GM23338 (cell line): ENCODE results near the gene TMEM256. TPM values are rescaled to one million over a fixed set of nuclear protein-coding genes. Genes with fewer than 3 reads are reported as not detected.

ENCODE experiments used
- ATAC-seq: fragments of 200-7000 bp; cut with Tn5 transposase; 3 replicates; pipeline ENCODE4 v1.9.1; 2020
- DNase-seq: peaks from one replicate; pipeline ENCODE4 v3.0.0-alpha.2; 2015; ENCODE audit warnings: low spot score
- H2AFZ ChIP-seq: fragments of 200-600 bp; sonication (generic); 2 replicates; pipeline ENCODE4 v1.8.0; 2016; ENCODE audit warnings: antibody characterized with exemption, mild to moderate bottlenecking, moderate library complexity
- H3F3A ChIP-seq: fragments of 200-600 bp; sonication (generic); replicated peaks from 2 replicates; pipeline ENCODE4 v1.8.0; 2017; ENCODE audit warnings: antibody characterized with exemption, mixed run types, low read depth
- H3K27ac ChIP-seq: fragments of 200-600 bp; sonication (generic); 2 replicates; pipeline ENCODE4 v1.6.1; 2016; ENCODE audit warnings: low read depth
- H3K27me3 ChIP-seq: fragments of 200-600 bp; sonication (generic); 2 replicates; pipeline ENCODE4 v1.8.0; 2016; ENCODE audit warnings: mild to moderate bottlenecking, mixed run types, moderate library complexity; ENCODE audit not compliant: insufficient read depth
- H3K36me3 ChIP-seq: fragments of 200-600 bp; sonication (generic); 2 replicates; pipeline ENCODE4 v1.8.0; 2016; ENCODE audit warnings: mild to moderate bottlenecking; ENCODE audit not compliant: insufficient read depth
- H3K4me1 ChIP-seq: fragments of 200-600 bp; sonication (generic); 2 replicates; pipeline ENCODE4 v1.8.0; 2016; ENCODE audit warnings: mild to moderate bottlenecking, moderate library complexity; ENCODE audit not compliant: insufficient read depth
- H3K4me2 ChIP-seq: fragments of 200-600 bp; sonication (generic); 2 replicates; pipeline ENCODE4 v1.7.1; 2017; ENCODE audit warnings: mixed run types
- H3K4me3 ChIP-seq: fragments of 200-600 bp; sonication (generic); 2 replicates; pipeline ENCODE4 v1.6.1; 2016; ENCODE audit warnings: mixed run types
- H3K79me2 ChIP-seq: fragments of 200-600 bp; sonication (generic); replicated peaks from 2 replicates; pipeline ENCODE4 v1.8.0; 2017; ENCODE audit warnings: mild to moderate bottlenecking; ENCODE audit not compliant: insufficient read depth
- H3K9me2 ChIP-seq: fragments of 200-600 bp; sonication (generic); 2 replicates; pipeline ENCODE4 v1.8.0; 2017; ENCODE audit not compliant: insufficient read depth
- H4K20me1 ChIP-seq: fragments of 200-600 bp; sonication (generic); replicated peaks from 2 replicates; pipeline ENCODE4 v1.8.0; 2017; ENCODE audit warnings: mild to moderate bottlenecking; ENCODE audit not compliant: insufficient read depth
- H3K27ac Mint-ChIP-seq: 2 replicates; pipeline ENCODE4 v1.8.0; 2020; ENCODE audit warnings: inconsistent platforms, mild to moderate bottlenecking, moderate library complexity, mixed read lengths
- H3K27me3 Mint-ChIP-seq: 3 replicates; pipeline ENCODE4 v1.8.0; 2022; ENCODE audit warnings: low read depth, mild to moderate bottlenecking, moderate library complexity, mixed read lengths, inconsistent platforms; ENCODE audit not compliant: insufficient read depth, poor library complexity
- H3K36me3 Mint-ChIP-seq: 3 replicates; pipeline ENCODE4 v1.8.0; 2021; ENCODE audit warnings: low read depth, mild to moderate bottlenecking, inconsistent platforms, moderate library complexity, mixed read lengths
- H3K4me1 Mint-ChIP-seq: 3 replicates; pipeline ENCODE4 v1.8.0; 2020; ENCODE audit warnings: mild to moderate bottlenecking, inconsistent platforms, mixed read lengths
- H3K4me3 Mint-ChIP-seq: 3 replicates; pipeline ENCODE4 v1.8.0; 2021; ENCODE audit warnings: moderate library complexity, mild to moderate bottlenecking, inconsistent platforms, mixed read lengths
- H3K9me3 Mint-ChIP-seq: 3 replicates; pipeline ENCODE4 v1.8.0; 2020; ENCODE audit warnings: moderate library complexity, mild to moderate bottlenecking, inconsistent platforms, mixed read lengths
- CREB1 ChIP-seq: fragments of 250-450 bp; sonication (Bioruptor Pico); IDR thresholded peaks from 2 replicates; pipeline ENCODE4 v1.5.0; 2020; ENCODE audit warnings: low read depth, mild to moderate bottlenecking, moderate library complexity
- ETS1 ChIP-seq: IDR thresholded peaks from 2 replicates; pipeline ENCODE4 v1.6.1; 2016; ENCODE audit warnings: antibody characterized with exemption
- EZH2 ChIP-seq: fragments of 200-600 bp; sonication (generic); IDR thresholded peaks from one replicate; pipeline ENCODE4 v1.8.0; 2017; ENCODE audit warnings: antibody characterized with exemption, mild to moderate bottlenecking, low read depth; ENCODE audit not compliant: unreplicated experiment
- EZH2phosphoT487 ChIP-seq: fragments of 200-600 bp; sonication (generic); IDR thresholded peaks from one replicate; pipeline ENCODE4 v1.8.1; 2018; ENCODE audit warnings: antibody characterized with exemption; ENCODE audit not compliant: unreplicated experiment
- JUNB ChIP-seq: IDR thresholded peaks from one replicate; pipeline ENCODE4 v1.6.1; 2016; ENCODE audit warnings: antibody characterized with exemption; ENCODE audit not compliant: unreplicated experiment
- NANOG ChIP-seq: IDR thresholded peaks from 2 replicates; pipeline ENCODE4 v1.6.1; 2016; ENCODE audit warnings: antibody characterized with exemption, borderline replicate concordance
- POLR2AphosphoS5 ChIP-seq: IDR thresholded peaks from 2 replicates; pipeline ENCODE4 v1.6.1; 2016; ENCODE audit warnings: antibody characterized with exemption, low read depth
- REST ChIP-seq: IDR thresholded peaks from one replicate; pipeline ENCODE4 v1.6.1; 2018; ENCODE audit warnings: antibody characterized with exemption; ENCODE audit not compliant: unreplicated experiment
- STAT1 ChIP-seq: IDR thresholded peaks from one replicate; pipeline ENCODE4 v1.6.1; 2016; ENCODE audit warnings: antibody characterized with exemption; ENCODE audit not compliant: unreplicated experiment
- ZNF114 ChIP-seq: fragments of 250-450 bp; sonication (Bioruptor Pico); IDR thresholded peaks from 2 replicates; pipeline ENCODE4 v1.5.0; 2020; ENCODE audit warnings: mild to moderate bottlenecking, moderate library complexity
- ZNF331 ChIP-seq: fragments of 250-450 bp; sonication (Bioruptor Pico); IDR thresholded peaks from 2 replicates; pipeline ENCODE4 v1.5.0; 2020; ENCODE audit warnings: low read depth, mild to moderate bottlenecking, moderate library complexity
- polyA plus RNA-seq: library from polyadenylated mRNA; unstranded; fragments of >200 nt; fragmentation: Nextera tagmentation; extraction: Ambion mirVana; gene quantifications from 2 replicates; pipeline ENCODE4 v1.2.1, GENCODE V29; 2016
- total RNA-seq: library from RNA; depleted of rRNA; stranded (reverse); fragments of >200 nt; shearing (Covaris generic); gene quantifications from 2 replicates; pipeline ENCODE4 v1.2.3, GENCODE V29; 2014

The TMEM256 gene
- total and polyA plus RNA-seq, 2 experiments from 2014 or later = 127 to 197 TPM

- TF ChIP-seq EZH2 (no peak), ZNF114 (CRISPR knock-in tag) (no peak), CREB1 (CRISPR knock-in tag) (no peak), EZH2phosphoT487 (no peak), ETS1 (no peak), POLR2AphosphoS5 (no peak), ZNF331 (CRISPR knock-in tag) (no peak), REST (no peak), NANOG (no peak), STAT1 (no peak)
Measured at GRCh38 chr17:7419819-7420610, 16.1 kb upstream of the TMEM256 start, which contains the start of gene SPEM1 (continued).

- Mint-ChIP-seq H3K36me3 (peaks cover 17% of the 10 kb centered on the region), H3K4me3 (no peak overlapping the region), H3K4me1 (peaks cover 28% of the 10 kb centered on the region), H3K9me3 (no peaks in the 10 kb centered on the region), H3K27me3 (peaks cover 16% of the 10 kb centered on the region), H3K27ac (no peak overlapping the region)
- Histone ChIP-seq H3F3A (no peaks in the 10 kb centered on the region), H2AFZ (no peak overlapping the region), H3K36me3 (no peaks in the 10 kb centered on the region), H3K27ac (no peak overlapping the region), H3K4me3 (no peak overlapping the region), H3K4me1 (no peaks in the 10 kb centered on the region), H3K79me2 (no peaks in the 10 kb centered on the region), H4K20me1 (no peaks in the 10 kb centered on the region; the same call in 1 of the 2 replicates), H3K4me2 (no peak overlapping the region), H3K27me3 (no peaks in the 10 kb centered on the region), H3K9me2 (no peaks in the 10 kb centered on the region)
- no peak for DNase-seq
- ATAC-seq = no peak; the same call in 2 of the 3 replicates
- TF ChIP-seq ETS1 = no peak
- no peak for TF ChIP-seq EZH2
- no peak for TF ChIP-seq JUNB
- TF ChIP-seq ZNF331 (CRISPR knock-in tag) = no peak
- no peak for TF ChIP-seq STAT1
- no peak for TF ChIP-seq NANOG
Measured at GRCh38 chr17:7418472-7419152, 14.7 kb upstream of the TMEM256 start.
